Hematopoietic multipotent progenitor cell treated with erythropoietin and hydrocortisone succinate and interleukin-3 and kit ligand, for 17 days (in vitro differentiated cells): ENCODE results near the gene HTR5A.
"Not testable (repeated sequence)": the region's sequence is repeated elsewhere in the genome, so short reads cannot be mapped to it uniquely, and the experiment has no call there.

Experiments used
- DNase-seq: peaks from one replicate; pipeline ENCODE4 v3.0.0-alpha.2; 2015; ENCODE audit warnings: low spot score

HTR5A gene

GRCh38 chr7:155069992-155070751, at the start of gene HTR5A:
Gene HTR5A, plus strand, starts transcription at chr7:155070324. Its CDS starts 576 bp downstream, at chr7:155070900.
- DNase-seq: no peak

- no peak for DNase-seq
These were observed 49.1 kb upstream of the HTR5A start for GRCh38 chr7:155020996-155021395.

GRCh38 chr7:155021699-155022145, 48.4 kb upstream of the HTR5A start:
- DNase-seq: no peak

GRCh38 chr7:155027879-155028278, 42.2 kb upstream of the HTR5A start:
- no peak for DNase-seq

GRCh38 chr7:155032978-155033377, 37.1 kb upstream of the HTR5A start:
- no peak for DNase-seq

GRCh38 chr7:155034495-155034894, 35.6 kb upstream of the HTR5A start:
- not testable (repeated sequence) for DNase-seq

- DNase-seq: no peak
These were observed 31.8 kb upstream of the HTR5A start for GRCh38 chr7:155038335-155038734.

GRCh38 chr7:155043756-155044155, 26.4 kb upstream of the HTR5A start:
- no peak for DNase-seq

GRCh38 chr7:155048006-155048405, 22.1 kb upstream of the HTR5A start:
- DNase-seq: no peak

- no peak for DNase-seq
These were observed 18.8 kb upstream of the HTR5A start for GRCh38 chr7:155051355-155051754.

GRCh38 chr7:155053002-155053401, 17.1 kb upstream of the HTR5A start:
- DNase-seq: no peak

- DNase-seq: no peak
These were observed 15.4 kb upstream of the HTR5A start for GRCh38 chr7:155054761-155055160.

- DNase-seq: no peak
These were observed 13.0 kb upstream of the HTR5A start for GRCh38 chr7:155057076-155057475.

- no peak for DNase-seq
These were observed 11.2 kb upstream of the HTR5A start for GRCh38 chr7:155058896-155059295.

- DNase-seq: no peak
These were observed 10.4 kb upstream of the HTR5A start for GRCh38 chr7:155059703-155060102.

- no peak for DNase-seq
These were observed 7.7 kb upstream of the HTR5A start for GRCh38 chr7:155062411-155062810.

- no peak for DNase-seq
These were observed 5.9 kb upstream of the HTR5A start for GRCh38 chr7:155064186-155064585.

- DNase-seq: no peak
These were observed 3.6 kb upstream of the HTR5A start for GRCh38 chr7:155066417-155066950.

- no peak for DNase-seq
These were observed 1.1 kb downstream of the HTR5A start for GRCh38 chr7:155071121-155071651.

- DNase-seq: no peak
These were observed 1.9 kb downstream of the HTR5A start for GRCh38 chr7:155071916-155072571.

GRCh38 chr7:155073922-155074321, 3.8 kb downstream of the HTR5A start:
- no peak for DNase-seq

- DNase-seq: no peak
These were observed 13.9 kb downstream of the HTR5A start for GRCh38 chr7:155084021-155084420.

GRCh38 chr7:155084969-155085368, 14.8 kb downstream of the HTR5A start:
- DNase-seq: no peak
